HG03159 (cell line): ENCODE measurements around the gene SHKBP1.
"Not testable (repeated sequence)": the region's sequence is repeated elsewhere in the genome, so short reads cannot be mapped to it uniquely, and the experiment has no call there.

ENCODE experiments used
- ATAC-seq: cut with Tn5 transposase; IDR thresholded peaks from one replicate; pipeline ENCODE4 v1.9.1; 2021; ENCODE audit warnings: mild to moderate bottlenecking, moderate library complexity; ENCODE audit not compliant: unreplicated experiment

SHKBP1 gene, protein sequence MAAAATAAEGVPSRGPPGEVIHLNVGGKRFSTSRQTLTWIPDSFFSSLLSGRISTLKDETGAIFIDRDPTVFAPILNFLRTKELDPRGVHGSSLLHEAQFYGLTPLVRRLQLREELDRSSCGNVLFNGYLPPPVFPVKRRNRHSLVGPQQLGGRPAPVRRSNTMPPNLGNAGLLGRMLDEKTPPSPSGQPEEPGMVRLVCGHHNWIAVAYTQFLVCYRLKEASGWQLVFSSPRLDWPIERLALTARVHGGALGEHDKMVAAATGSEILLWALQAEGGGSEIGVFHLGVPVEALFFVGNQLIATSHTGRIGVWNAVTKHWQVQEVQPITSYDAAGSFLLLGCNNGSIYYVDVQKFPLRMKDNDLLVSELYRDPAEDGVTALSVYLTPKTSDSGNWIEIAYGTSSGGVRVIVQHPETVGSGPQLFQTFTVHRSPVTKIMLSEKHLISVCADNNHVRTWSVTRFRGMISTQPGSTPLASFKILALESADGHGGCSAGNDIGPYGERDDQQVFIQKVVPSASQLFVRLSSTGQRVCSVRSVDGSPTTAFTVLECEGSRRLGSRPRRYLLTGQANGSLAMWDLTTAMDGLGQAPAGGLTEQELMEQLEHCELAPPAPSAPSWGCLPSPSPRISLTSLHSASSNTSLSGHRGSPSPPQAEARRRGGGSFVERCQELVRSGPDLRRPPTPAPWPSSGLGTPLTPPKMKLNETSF

DNA sequence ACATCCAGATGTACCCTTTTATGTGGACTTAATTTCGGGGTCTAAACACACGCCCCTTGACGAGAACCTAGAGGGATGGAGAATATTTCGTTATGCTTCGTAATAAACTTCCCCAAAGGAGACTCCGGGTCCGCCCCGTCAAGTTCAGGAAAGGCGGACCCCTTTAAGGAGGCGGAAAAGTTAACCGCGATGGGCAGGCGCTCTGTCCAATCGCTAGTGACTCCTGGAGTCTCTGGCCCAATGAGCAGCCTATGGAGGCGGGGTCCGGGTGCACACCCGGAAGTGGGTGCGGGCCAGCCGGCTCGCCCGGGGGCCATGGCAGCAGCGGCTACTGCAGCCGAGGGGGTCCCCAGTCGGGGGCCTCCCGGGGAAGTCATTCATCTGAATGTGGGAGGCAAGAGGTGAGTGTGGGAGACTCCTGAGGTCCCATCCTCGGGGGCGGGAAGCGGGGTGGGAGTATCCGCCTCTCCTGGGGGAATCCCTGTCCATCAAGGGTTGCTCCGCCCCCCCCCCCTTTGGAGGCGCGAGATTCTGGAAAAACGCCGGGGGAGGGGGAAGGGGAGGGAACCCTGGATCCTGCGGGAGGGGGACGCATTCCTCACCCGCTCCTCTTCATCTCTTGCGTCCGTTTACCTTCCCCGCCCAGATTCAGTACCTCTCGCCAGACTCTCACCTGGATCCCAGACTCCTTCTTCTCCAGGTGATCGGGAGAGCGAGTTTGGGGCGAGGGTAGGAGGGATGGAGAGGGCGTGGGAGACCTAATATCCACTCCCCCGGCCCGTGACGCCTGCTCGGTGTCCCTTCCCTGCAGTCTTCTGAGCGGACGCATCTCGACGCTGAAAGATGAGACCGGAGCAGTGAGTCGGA lies at the start of gene SHKBP1:
Gene SHKBP1, plus strand, starts transcription at position 289 of the 867 bp plus-strand sequence. Its CDS starts 27 bp downstream, at position 316.
- peak; percentile 96 for ATAC-seq

DNA sequence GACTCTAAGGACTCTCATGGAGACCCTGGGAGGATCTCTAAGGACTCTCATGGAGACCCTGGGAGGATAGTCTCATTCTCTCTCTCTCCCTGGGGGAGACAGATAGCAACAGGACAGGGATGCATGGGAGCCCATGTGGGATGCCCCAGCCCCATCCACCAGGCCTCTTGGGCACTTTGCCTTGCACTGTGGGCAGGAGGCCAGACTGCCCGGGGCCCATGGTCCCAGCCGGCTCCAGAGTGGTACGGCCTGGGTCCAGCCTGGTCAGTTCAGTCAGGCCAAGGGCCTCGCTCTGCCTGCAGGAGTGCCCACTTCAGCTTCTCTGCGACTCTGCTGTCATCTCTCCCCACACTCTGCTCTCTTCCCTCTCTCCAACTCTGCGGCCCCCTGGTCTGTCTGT lies 48.6 kb upstream of the SHKBP1 start:
- ATAC-seq: no peak

DNA sequence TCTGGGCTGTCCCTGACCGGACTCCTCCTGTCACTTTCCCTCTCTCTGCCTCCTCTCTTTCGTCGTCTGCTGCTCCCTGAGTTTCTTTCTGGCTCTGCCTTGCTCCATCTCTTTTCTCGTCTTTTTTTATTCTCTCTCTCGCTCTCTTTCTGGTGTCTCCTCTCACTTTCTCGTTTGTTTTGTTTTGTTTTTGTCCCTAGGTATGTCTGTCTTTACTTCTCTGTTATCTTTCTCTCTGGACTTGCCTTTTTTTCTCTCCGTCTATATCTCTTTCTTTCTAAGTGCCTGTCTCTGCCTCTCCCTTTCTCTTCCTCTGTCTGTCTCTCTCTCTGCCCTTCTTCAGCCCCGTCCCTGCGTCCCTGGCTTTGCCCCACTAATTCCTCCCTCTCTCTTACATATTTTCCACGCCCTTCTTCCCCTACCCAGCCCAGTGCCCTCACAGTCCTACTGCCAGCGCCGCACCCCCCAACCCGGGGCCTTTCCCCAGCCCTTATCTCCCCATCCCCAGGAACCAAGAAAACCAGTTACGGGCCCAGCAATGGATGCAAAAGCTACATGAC lies 48.1 kb upstream of the SHKBP1 start:
- ATAC-seq: no peak

DNA sequence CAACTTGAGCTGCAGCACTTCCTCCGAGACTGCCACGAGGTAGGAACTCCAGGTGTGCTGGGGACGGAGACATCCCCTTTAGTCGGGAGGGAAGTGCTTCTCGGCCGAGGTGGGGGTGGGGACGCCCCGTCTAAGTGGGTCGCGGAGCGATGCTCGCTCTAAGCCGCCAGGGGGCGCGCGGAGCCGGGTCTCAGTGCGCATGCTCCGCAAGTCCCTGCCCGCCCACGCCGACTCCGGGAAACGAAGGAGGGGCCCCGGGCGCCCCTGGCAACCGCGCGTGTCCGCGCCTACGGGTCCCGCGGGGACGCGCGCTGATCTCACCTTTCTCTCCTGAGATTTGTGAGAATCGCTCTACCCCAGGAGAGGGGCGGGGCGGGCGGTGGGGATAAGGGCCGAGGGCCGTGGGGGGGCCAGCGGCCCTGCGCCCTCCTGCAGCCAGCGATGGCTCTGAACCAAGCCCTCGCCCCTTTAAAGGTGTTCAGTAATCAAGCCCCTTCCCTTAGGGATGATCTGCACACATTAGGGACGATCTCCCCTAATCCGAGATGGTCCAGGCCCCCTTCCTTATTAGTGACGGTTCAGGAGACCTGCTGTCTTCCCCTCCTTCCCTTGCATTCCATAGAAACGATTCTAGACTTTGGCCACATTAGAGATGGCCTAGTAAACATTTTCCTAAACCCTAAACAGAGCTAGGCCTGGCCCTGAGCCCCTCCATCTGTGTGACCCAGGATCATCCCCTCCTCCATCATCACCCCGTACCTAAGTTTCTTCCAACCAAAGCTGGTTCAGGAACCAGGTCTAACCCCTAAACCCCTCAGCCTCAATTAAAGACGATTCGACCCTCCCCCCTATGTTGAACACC lies 47.3 kb upstream of the SHKBP1 start:
- ATAC-seq: no peak

DNA sequence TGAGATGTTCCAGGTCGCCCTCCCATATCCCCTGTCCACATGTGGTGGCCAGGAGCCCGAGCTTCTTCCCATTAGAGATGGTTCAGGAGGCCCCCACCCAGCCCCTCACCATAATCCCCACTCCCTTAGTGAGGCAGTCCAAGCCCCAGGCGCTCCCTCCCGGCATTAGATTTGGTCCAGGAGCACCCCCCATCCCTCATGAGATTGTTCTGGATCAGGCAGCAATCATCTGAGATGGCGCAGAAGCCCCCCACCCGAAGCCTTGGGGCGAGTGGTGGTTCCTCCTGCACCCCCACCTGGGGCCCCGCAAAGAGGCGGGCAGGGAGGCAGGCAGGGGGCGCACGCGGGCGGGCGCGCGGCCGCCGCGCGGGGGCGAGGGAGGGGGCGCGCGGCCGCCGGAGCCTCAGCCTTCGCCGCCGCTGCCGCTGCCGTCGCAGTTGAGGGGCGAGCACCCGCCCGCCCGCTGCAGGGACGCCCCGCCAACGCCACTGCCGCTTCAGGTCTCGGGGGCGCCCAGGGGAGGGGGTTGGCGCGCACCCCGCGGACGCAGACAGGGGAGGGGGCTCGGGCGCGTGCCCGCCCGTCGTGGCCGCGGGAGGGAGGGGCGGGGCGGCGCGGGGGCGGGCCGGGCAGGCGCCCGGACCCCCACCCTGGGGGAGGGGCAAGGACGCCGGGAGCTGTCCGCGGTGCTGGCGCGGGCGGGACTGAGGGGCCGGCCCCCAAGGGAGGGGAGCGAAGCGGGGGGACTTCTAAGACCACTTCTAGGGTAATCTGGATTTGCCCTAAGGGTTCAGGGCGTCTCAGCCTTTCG lies 46.4 kb upstream of the SHKBP1 start:
- no peak for ATAC-seq

DNA sequence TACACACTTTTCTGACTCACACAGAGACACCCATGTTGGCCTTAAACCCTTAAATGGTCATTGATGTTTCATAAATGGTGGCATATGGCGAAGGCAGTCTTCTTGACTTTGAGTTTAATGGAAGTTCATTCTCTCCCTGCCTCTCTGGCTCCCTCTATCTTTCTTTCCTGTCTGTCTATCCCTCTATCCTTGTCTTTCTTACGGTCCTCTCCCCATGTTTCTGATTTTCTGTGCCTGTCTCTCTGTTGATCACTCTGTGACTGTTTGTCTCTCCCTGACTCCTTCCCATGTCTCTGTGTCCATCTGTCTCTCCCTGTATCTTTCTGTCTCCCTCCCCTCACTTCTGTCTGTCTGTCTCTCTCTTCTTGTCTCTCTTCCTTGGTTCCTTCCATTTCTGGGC lies 43.2 kb upstream of the SHKBP1 start:
- ATAC-seq: no peak

DNA sequence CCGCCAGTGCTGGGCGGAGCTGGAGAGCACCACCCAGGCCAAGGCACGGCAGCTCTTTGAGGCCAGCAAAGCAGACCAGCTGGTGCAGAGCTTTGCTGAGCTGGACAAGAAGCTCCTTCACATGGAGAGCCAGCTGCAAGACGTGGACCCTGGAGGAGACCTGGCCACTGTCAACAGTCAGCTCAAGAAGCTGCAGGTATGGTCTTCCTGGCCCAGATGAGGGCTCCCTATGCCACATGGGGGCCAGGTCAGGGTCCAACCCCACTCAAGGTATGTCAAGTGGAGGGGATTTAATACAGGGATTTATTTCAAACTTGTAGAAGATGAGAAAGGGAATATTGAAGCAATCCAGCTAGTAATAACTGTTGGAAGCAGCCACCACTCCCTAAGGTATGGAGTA lies 42.5 kb upstream of the SHKBP1 start:
- ATAC-seq: no peak

DNA sequence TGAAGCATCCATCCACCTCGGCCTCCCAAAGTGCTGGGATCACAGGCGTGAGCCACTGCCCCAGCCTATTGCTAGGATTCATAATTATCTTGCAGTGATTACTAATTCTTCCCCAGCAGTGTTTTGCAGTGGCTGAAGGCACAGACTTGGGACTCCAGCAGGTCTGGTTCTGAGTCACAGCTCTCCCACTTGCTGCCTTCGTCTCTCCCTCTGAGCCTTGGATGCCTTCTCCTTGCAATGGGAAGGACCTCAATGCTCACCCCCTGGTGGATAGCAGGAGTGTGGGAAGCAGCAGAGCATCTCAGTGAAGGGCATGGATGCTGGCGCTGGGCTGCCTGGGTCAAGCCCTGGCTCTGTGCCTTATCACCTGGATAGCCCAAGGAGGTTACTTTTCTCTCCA lies 37.6 kb upstream of the SHKBP1 start:
- no peak for ATAC-seq

DNA sequence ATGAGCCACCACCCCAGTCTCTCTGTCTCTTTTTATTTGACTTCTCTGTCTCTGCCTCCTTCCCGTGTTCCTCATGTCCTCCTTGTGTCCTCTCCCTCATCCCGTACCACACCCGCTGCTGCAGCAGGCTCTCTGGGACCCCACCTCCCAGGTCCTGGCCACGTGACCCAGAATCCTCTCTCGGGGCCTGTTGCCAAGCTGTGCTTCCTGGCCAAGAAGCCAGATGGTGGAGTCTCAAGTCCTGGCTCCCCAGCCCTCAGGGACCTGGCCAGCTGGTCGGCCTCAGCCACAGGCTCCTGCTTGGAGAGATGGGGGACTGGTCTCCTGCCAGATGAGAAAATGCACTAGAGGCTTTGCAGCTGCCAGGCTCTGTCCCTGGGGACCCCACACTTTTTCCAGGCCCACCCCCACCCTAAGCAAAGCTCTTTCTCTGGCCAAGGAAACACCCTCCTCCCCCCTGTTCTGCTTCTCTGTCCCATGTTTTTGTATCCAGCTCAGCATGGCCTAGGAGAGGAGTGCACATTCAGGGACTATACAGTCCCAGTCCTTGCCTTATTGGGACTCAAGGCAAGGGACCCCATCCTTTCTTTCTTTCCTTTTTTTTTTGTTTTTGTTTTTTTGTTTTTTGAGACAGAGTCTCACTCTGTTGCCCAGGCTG lies 34.3 kb upstream of the SHKBP1 start:
- no peak for ATAC-seq

DNA sequence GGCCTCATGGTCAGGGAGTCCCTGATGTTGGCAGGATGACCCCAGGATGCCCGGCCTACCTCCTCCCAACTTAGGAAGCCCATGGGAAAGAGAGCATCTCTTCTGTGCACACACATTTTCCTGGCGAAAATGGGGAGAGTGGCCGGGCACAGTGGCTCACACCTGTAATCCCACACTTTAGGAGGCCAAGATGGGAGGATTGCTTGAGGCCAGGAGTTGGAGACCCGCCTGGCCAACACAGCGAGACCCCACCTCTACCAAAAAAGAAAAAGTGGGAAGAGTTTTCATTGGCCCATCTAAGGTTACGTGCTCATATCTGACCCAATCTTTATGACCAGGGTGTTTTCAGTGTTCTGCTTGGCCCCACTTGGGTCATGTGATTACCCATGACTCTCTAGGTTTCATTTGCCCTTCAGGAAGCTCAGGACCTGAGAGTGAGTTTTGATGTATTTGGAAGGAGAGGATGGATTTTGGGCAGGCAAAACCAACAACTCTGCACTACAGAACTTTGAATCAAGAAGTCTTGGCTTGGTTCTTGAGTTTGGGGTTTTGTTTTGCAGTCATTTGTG lies 33.6 kb upstream of the SHKBP1 start:
- no peak for ATAC-seq

DNA sequence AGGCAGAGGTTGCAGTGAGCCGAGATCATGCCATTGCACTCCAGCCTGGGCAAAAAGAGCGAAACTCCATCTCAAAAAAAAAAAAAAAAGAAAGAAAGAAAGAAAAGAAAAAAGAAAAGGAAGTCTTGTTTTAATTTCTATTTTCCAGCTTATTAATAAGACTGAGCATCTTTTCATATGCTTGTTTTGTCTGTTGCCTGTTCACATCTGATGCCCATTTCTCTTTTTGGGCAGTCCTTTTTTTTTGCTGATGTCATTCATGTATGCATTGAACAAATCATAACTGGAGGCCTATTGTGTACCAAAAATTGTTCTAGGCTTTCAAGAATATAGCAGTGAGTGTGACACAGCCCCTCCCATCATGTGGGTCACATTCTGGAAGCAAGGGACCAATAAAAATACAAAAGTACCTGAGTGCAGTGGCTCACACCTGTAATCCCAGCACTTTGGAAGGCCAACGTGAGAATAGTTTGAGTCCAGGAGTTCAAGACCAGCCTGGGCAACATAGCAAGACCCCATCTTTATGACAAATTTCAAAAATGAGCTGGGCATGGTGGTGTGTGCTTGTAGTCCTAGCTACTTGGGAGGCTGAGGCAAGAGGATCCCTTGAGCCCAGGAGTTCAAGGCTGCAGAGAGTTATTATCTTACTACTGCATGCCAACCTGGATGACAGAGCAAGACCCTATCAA lies 30.4 kb upstream of the SHKBP1 start:
- not testable (repeated sequence) for ATAC-seq

DNA sequence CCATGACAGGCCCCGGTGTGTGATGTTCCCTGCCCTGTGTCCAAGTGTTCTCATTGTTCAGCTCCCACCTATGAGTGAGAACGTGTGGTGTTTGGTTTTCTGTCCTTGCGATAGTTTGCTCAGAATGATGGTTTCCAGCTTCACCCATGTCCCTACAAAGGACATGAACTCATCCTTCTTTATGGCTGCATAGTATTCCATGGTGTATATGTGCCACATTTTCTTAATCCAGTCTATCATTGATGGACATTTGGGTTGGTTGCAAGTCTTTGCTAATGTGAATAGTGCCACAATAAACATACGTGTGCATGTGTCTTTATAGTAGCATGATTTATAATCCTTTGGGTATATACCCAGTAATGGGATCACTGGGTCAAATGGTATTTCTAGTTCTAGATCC lies 29.5 kb upstream of the SHKBP1 start:
- ATAC-seq: not testable (repeated sequence)

DNA sequence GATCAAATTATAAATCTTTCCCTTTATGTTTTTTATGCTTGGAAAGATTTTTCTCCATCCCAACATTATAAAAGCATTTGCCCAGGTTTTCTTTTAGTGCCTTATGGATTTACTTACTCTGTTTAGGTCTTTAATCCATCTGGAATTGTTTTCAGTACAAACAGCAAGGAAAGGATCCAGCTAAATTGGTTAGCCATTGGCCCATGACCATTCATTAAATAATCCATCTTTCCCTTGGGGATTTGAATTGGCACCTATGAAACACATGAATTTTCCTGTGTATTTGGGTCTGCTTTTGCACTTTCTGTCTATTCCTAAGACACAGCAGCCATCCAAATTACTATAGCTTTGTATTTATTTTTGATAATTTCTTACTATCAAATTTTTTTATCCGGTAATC lies 28.8 kb upstream of the SHKBP1 start:
- no peak for ATAC-seq

DNA sequence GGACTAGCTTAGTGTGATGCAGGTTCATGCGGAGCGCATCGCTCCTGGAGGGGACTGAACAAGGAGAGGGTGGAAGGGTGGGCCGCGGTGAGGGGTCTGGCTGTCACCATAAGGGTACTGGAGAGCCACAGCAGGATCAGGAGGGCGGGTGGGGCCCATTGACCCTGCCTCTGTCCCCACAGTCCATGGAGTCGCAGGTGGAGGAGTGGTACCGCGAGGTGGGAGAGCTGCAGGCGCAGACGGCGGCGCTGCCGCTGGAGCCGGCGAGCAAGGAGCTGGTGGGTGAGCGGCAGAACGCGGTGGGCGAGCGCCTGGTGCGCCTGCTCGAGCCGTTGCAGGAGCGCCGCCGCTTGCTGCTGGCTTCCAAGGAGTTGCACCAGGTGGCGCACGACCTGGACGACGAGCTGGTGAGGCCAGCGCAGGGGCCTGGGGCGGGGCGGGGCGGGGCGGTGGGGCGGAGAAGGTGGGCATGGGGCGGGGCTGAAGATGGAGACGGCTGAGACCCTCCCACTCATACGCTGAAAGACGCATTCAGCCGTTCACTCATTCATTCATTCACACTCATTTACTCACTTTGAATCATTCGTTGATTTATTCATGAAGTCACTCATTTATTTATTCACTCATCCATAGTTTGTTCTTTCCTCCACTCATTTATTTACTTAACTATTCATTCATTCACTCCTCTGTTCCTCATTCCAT lies 27.5 kb upstream of the SHKBP1 start:
- ATAC-seq: no peak

DNA sequence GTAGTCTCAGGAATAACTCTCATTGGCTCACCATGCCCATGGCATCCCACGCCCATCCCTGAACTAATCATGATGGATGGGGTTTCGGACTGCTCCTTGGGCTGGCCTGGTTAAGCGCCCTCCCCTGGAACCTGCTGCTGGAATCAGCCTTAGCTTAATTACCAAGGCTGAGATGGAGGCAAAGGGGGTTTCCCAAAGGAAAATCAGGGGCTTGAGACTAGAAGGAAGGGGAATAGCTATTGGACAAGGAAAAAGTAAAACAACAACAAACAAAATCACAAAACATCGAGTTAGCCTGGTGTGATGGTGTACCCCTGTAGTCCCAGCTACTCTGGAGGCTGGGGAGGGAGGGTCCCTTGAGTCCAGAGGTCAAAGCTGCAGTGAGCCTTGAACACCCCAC lies 25.7 kb upstream of the SHKBP1 start:
- no peak for ATAC-seq

DNA sequence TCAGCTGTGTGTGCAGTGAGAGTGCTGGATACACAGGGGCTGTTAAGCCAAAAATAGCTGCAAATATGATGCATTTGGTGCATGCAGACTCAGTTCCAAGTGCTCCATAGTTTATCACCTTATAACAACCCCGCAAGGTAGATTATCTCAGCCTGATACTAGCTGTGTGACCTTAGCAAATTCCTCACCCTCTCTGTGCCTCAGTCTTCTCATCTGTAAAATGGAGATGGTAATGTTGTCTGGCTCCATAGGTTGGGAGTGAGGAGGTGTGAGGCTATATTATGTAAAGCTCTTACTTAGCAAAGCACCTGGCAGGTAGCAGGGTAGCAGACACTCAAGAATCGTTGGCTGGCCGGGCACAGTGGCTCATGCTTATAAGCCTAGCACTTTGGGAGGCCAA lies 23.8 kb upstream of the SHKBP1 start:
- no peak for ATAC-seq
